Suprapubic skin (tissue), 4 donors: ENCODE data around the gene CCNQ. TPM values are rescaled to one million over a fixed set of nuclear protein-coding genes. Genes with fewer than 3 reads are reported as not detected.
A peak's percentile ranks its signal among the peaks of the same experiment; 100 is the strongest.
"Not testable (repeated sequence)": the region's sequence is repeated elsewhere in the genome, so short reads cannot be mapped to it uniquely, and the experiment has no call there.

Experiments used
- DNase-seq, 2 donors: peaks; one replicate each; pipeline ENCODE4 v3.0.0-alpha.2; 2019; ENCODE audit warnings: low spot score in 2 of 2
- H3K27ac ChIP-seq: fragments of 200-600 bp; sonication (generic); one replicate; pipeline ENCODE4 v1.5.1; 2019
- H3K27me3 ChIP-seq: fragments of 200-600 bp; sonication (generic); one replicate; pipeline ENCODE4 v1.5.1; 2019
- H3K36me3 ChIP-seq: fragments of 200-600 bp; sonication (generic); one replicate; pipeline ENCODE4 v1.5.1; 2019
- H3K4me1 ChIP-seq: fragments of 200-600 bp; sonication (generic); one replicate; pipeline ENCODE4 v1.5.1; 2019
- H3K4me3 ChIP-seq: fragments of 200-600 bp; sonication (generic); one replicate; pipeline ENCODE4 v1.5.1; 2019; ENCODE audit warnings: mild to moderate bottlenecking
- H3K9me3 ChIP-seq: fragments of 200-600 bp; sonication (generic); one replicate; pipeline ENCODE4 v1.5.1; 2019
- EP300 ChIP-seq: sonication (generic); formaldehyde crosslinking; IDR thresholded peaks from one replicate; pipeline ENCODE4 v1.6.1; 2017; ENCODE audit warnings: antibody characterized with exemption
- POLR2A ChIP-seq, 2 donors: fragments of 450-650 bp; IDR thresholded peaks; one replicate each; pipeline ENCODE4 v1.6.1; 2017; ENCODE audit warnings: antibody characterized with exemption in 2 of 2, mild to moderate bottlenecking in 2 of 2, moderate library complexity in 2 of 2
- POLR2AphosphoS5 ChIP-seq, 3 donors: sonication (generic); formaldehyde crosslinking; IDR thresholded peaks; one replicate each; pipeline ENCODE4 v1.6.1; 2017; ENCODE audit warnings: antibody characterized with exemption in 3 of 3
- WGBS: methylation state at CpG from one replicate; pipeline ENCODE4 v1.1.5; 2018; 5-methylcytosine and 5-hydroxymethylcytosine counted together
- total RNA-seq, 4 donors: library from RNA; depleted of rRNA; stranded (reverse); fragments of >200 nt; gene quantifications; one replicate each; pipeline ENCODE4 v1.1.0, GENCODE V29; 2016
- TF ChIP-seq, protein P1 (sequence below), 2 donors: fragments of 200-600 bp in 1 of 2; fragments of 450-650 bp in 1 of 2; sonication (generic) in 1 of 2; IDR thresholded peaks; one replicate each; pipeline ENCODE4 v1.5.1; 2016 to 2019; ENCODE audit warnings: antibody characterized with exemption in 2 of 2, mild to moderate bottlenecking in 1 of 2, moderate library complexity in 1 of 2

The CCNQ gene
- total RNA-seq, 4 donors from 2014 or later: 16.4 to 33.2 (median 29.3) TPM

DNA sequence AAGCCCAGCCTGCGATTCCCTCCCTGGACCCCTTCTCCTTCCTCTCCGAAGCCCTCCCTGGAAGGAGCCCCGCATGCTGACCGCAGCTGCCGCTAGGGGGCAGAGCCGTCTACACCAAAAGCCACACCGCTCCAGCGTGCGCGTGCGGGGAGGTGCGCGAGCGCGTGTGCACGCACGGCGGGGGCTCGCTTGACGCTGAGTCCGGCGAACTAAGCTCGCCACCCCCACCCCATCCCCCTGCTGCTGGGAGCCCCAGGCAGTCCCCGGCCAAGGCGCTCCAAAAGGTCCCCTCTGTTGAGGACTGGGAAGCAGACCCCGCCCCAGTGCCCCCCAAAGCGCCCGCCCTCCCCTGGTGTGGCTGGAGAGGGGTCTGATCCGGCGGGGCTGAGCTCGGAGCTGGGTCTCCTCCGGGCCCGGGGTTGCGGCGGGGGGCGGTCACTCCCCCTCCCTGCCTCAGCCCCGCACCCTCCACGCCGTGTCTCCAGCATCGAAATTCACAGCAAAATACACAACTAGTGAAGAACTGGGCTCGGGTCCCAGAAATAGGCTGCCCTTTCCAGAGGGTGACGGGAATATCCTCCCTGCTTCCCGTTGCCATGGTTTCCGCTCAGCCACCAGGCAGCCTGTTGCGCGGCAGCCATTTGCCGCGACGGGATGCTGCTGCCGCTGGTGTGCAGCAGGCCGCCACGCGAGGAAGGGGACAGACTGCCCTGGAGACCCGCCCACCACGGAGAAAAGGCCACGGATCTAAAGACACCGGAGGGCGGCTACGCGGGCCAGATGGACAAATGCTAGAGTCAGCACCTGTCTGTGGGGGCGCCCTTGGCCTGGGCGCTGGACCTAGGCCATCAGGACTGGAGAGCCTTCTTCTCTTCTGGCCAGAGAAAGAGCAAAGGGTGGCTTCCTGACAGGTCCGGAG is 11.2 kb upstream of the CCNQ start:
- H3K27me3 ChIP-seq: no peaks in the 10 kb centered on the region
- no peaks in the 10 kb centered on the region for H3K36me3 ChIP-seq
- TF ChIP-seq POLR2AphosphoS5 (IDR thresholded peaks at IDR 0.05) (no peak), EP300 (no peak)
- TF ChIP-seq, protein P1, sequence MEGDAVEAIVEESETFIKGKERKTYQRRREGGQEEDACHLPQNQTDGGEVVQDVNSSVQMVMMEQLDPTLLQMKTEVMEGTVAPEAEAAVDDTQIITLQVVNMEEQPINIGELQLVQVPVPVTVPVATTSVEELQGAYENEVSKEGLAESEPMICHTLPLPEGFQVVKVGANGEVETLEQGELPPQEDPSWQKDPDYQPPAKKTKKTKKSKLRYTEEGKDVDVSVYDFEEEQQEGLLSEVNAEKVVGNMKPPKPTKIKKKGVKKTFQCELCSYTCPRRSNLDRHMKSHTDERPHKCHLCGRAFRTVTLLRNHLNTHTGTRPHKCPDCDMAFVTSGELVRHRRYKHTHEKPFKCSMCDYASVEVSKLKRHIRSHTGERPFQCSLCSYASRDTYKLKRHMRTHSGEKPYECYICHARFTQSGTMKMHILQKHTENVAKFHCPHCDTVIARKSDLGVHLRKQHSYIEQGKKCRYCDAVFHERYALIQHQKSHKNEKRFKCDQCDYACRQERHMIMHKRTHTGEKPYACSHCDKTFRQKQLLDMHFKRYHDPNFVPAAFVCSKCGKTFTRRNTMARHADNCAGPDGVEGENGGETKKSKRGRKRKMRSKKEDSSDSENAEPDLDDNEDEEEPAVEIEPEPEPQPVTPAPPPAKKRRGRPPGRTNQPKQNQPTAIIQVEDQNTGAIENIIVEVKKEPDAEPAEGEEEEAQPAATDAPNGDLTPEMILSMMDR (IDR thresholded peaks at IDR 0.05): peak; percentile 47 to 72
- H3K4me1 ChIP-seq: peaks cover 11% of the 10 kb centered on the region
- no peak overlapping the region for H3K27ac ChIP-seq
- peak; percentile 80 for DNase-seq
- peak overlapping the region; percentile 47 for H3K4me3 ChIP-seq
- H3K9me3 ChIP-seq: no peaks in the 10 kb centered on the region
- 37% methylated on average over 29 of the region's 63 CpGs for WGBS

DNA sequence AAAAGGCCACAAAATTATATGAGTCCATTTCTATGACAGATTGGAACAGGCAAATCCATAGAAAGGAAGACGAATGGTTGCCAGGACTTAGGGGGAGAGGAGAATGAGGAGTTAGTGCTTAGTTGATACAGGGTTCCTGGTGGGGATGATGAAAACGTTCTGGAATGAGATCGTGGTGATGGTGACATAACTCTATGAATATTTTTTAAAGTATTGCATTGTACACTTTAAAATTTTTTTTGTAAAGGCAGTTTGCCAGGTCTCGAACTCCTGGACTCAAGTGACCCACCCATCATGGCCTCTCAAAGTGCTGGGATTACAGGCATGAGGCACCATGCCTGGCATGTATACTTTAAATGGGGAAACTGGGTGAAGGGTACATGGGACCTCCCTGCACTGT is 9.9 kb upstream of the CCNQ start:
- WGBS: 63% methylated on average over 4 of the region's 4 CpGs
- Histone ChIP-seq H3K4me1 (peaks cover 11% of the 10 kb centered on the region), H3K9me3 (no peaks in the 10 kb centered on the region), H3K4me3 (no peak overlapping the region), H3K27me3 (no peaks in the 10 kb centered on the region), H3K36me3 (no peaks in the 10 kb centered on the region), H3K27ac (no peak overlapping the region)
- DNase-seq: no peak
- no peak for TF ChIP-seq POLR2A (IDR thresholded peaks at IDR 0.05)
- TF ChIP-seq, protein P1 (IDR thresholded peaks at IDR 0.05): no peak
- TF ChIP-seq EP300: no peak
- TF ChIP-seq POLR2AphosphoS5 (IDR thresholded peaks at IDR 0.05): no peak

DNA sequence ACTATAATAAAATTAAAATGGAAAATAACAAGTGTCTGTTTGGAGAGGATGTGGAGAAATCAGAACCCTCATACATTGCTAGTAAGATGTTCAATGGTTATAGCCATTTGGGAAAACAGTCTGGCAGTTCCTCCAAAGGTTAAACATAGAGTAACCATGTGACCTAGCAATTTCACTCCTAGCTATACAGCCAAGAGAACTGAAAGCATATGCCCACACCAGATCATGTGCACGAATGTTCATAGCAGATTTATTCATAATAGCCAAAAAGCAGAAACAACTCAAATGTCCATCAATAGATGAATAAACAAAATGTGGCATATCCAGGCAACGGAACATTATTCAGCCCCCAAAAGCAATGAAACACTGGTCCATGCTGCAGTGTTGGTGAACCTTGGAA is 9.4 kb upstream of the CCNQ start:
- Histone ChIP-seq H3K36me3 (no peaks in the 10 kb centered on the region), H3K9me3 (no peaks in the 10 kb centered on the region), H3K4me1 (peaks cover 11% of the 10 kb centered on the region), H3K4me3 (no peak overlapping the region), H3K27me3 (no peaks in the 10 kb centered on the region), H3K27ac (no peak overlapping the region)
- DNase-seq: no peak
- WGBS: 82% methylated on average over 2 of the region's 2 CpGs
- no peak for TF ChIP-seq POLR2A (IDR thresholded peaks at IDR 0.05)
- TF ChIP-seq EP300: no peak
- TF ChIP-seq POLR2AphosphoS5 (IDR thresholded peaks at IDR 0.05): no peak
- TF ChIP-seq, protein P1 (IDR thresholded peaks at IDR 0.05): no peak

DNA sequence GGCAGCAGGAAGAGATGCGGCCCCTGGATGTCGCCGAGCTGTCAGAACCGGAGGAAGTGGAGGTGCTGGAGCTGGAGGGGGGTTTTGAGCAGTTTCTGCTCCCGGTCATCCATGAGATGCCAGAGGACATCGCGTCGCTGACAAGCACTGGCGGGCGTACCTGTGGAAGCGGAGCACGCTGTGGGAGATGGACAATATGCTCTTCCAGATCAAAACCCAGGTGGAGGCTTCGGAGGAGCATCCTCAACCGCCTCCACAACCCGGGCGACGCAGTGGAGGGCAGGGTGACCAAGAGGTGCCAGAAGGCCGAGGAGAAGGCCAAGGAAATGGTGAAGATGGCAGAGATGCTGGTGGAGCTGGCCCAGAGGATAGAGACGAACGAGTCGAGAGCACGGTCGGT is 7.6 kb upstream of the CCNQ start:
- DNase-seq: no peak
- Histone ChIP-seq H3K36me3 (no peaks in the 10 kb centered on the region), H3K4me3 (no peak overlapping the region), H3K4me1 (peaks cover 11% of the 10 kb centered on the region), H3K9me3 (no peaks in the 10 kb centered on the region), H3K27ac (no peak overlapping the region), H3K27me3 (no peaks in the 10 kb centered on the region)
- TF ChIP-seq EP300 (no peak), POLR2A (IDR thresholded peaks at IDR 0.05) (no peak), POLR2AphosphoS5 (IDR thresholded peaks at IDR 0.05) (no peak)
- TF ChIP-seq, protein P1 (IDR thresholded peaks at IDR 0.05): no peak
- WGBS: 87% methylated on average over 23 of the region's 23 CpGs

DNA sequence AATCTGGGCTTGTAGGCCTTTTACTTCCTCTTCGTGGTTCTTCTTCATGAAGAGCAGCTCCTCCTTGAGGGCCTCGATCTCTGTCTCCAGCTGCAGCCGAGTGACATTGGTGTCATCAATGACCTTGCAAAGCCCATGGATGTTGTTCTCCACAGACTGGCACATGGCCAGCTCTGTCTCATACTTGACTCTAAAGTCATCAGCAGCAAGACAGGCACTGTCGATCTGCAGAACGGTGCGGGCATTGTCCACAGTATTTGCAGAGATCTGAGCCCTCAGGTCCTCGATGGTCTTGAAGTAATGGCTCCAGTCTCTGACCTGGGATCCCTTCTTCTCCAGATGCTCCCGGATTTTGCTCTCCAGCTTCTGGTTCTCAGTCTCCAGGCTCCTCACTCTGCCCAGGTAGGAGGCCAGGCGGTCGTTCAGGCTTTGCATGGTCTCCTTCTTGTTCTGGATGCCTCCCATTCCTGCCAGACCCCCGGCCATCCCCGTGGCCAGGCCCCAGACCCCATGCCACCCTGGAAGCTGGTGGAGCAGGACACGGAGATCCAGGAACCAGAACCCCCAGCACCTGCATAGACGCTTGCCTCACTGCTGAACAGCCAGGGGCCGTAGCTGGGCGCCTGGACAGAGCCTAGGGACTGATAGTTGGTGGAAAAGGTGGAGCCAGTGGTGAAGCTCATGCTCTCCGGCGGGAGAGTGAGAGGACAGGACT is 5.9 kb upstream of the CCNQ start:
- not testable (repeated sequence) for H3K27me3 ChIP-seq, H3K4me3 ChIP-seq, H3K36me3 ChIP-seq, DNase-seq, H3K9me3 ChIP-seq, H3K27ac ChIP-seq
- WGBS: 81% methylated on average over 16 of the region's 18 CpGs
- H3K4me1 ChIP-seq: peaks cover 17% of the 10 kb centered on the region
